ENCODE measurements around the gene ZNF217.

- no peak for TF ChIP-seq SMAD4 (CRISPR knock-in tag; conservative IDR thresholded peaks at IDR 0.05)
- no peak for TF ChIP-seq CC2D1A (IDR thresholded peaks at IDR 0.05)
- no peak for TF ChIP-seq ZNF124 (CRISPR knock-in tag; IDR thresholded peaks at IDR 0.05)
- TF ChIP-seq ZNF277 (CRISPR knock-in tag; IDR thresholded peaks at IDR 0.05; ENCODE audit: borderline replicate concordance), result no peak
- TF ChIP-seq CHD1 (IDR thresholded peaks at IDR 0.05; ENCODE audit: low read length), result no peak
- no peak for TF ChIP-seq TCF7L2 (IDR thresholded peaks at IDR 0.05; ENCODE audit: low read depth, low read length)
- TF ChIP-seq TCF15 (CRISPR knock-in tag; IDR thresholded peaks at IDR 0.05), result no peak
- TF ChIP-seq CTCF (IDR thresholded peaks at IDR 0.05 in 2 of 3, conservative IDR thresholded peaks at IDR 0.05 in 1 of 3; ENCODE audit: insufficient read depth in 2 of 3, low read depth in 1 of 3, low read length in 3 of 3), result no peak
- TF ChIP-seq FOS (IDR thresholded peaks at IDR 0.05; ENCODE audit: extremely low read depth, insufficient read length), result no peak
- TF ChIP-seq PRDM10 (IDR thresholded peaks at IDR 0.05; ENCODE audit: partially characterized antibody), result no peak
- no peak for TF ChIP-seq ZNF696 (CRISPR knock-in tag; conservative IDR thresholded peaks at IDR 0.05)
- TF ChIP-seq STAT6 (CRISPR knock-in tag; IDR thresholded peaks at IDR 0.05), result no peak
Observed at GRCh38 chr20:53597521-53598120, 4.0 kb upstream of the ZNF217 start.
